Measurements from ENCODE around the gene ESM1. TPM values are rescaled to one million over a fixed set of nuclear protein-coding genes. Genes with fewer than 3 reads are reported as not detected.

ESM1 gene
- total and polyA plus RNA-seq, 9 of the 15 experiments (the other 6 are each of a cell fraction or from before 2014, with no cell fraction given), result not detected

- no peak for TF ChIP-seq HNRNPK (IDR thresholded peaks at IDR 0.05; ENCODE audit: low read depth, low read length, poor library complexity, severe bottlenecking)
- TF ChIP-seq ARID1B (IDR thresholded peaks at IDR 0.05), result no peak
- TF ChIP-seq NFE2L1 (tag; IDR thresholded peaks at IDR 0.05; ENCODE audit: borderline replicate concordance, low read depth), result no peak
- no peak for TF ChIP-seq CTBP1 (IDR thresholded peaks at IDR 0.05; ENCODE audit: borderline replicate concordance)
- TF ChIP-seq ZNF707 (CRISPR knock-in tag; conservative IDR thresholded peaks at IDR 0.05), result no peak
Observed at GRCh38 chr5:54986269-54986654, 869 bp upstream of the ESM1 start (continued).

GRCh38 chr5:54981928-54982327 is 3.5 kb downstream of the ESM1 start:
- no peaks in the 10 kb centered on the region for H3K36me3 ChIP-seq (ENCODE audit: control insufficient read depth, insufficient read depth, low read length)
- no peaks in the 10 kb centered on the region for H3K9me3 ChIP-seq (replicated peaks; ENCODE audit: control insufficient read depth, insufficient read depth, low read depth, low read length)
- intact Hi-C loops (cut with micrococcal nuclease) (no loop called here), in situ Hi-C loops (cut with MboI) (no loop called here)
- H2AFZ ChIP-seq (ENCODE audit: low read depth, low read length), result no peak overlapping the region
- no peak overlapping the region for H3K27ac ChIP-seq (ENCODE audit: extremely low read depth, low read depth, low read length)
- H3K9me1 ChIP-seq (ENCODE audit: control insufficient read depth, insufficient read depth, low read length), result no peaks in the 10 kb centered on the region
- no peak for FAIRE-seq
- no peak overlapping the region for H3K4me2 ChIP-seq (ENCODE audit: insufficient read depth, low read length)
- no peak overlapping the region for H3K4me3 ChIP-seq
- no TSS peak for BruUV-seq (replicated peaks)
- 0% methylated on average over 7 of the region's 7 CpGs for WGBS (ENCODE audit: insufficient coverage, low coverage, missing lambda C conversion rate)
- ChIA-PET POLR2A (no interaction called here), CTCF (ENCODE audit: low intra/inter-chr PET ratio) (no interaction called here)
- H3K4me1 ChIP-seq (replicated peaks in 1 of 2; ENCODE audit: control insufficient read depth in 2 of 2, insufficient read depth in 2 of 2, low read length in 2 of 2), result no peaks in the 10 kb centered on the region
- H3K9ac ChIP-seq (ENCODE audit: insufficient read depth in 1 of 2, low read depth in 2 of 2, low read length in 2 of 2), result no peak overlapping the region
- TF ChIP-seq ZNF695 (CRISPR knock-in tag; IDR thresholded peaks at IDR 0.05) (no peak), ZNF592 (IDR thresholded peaks at IDR 0.05) (no peak), TEAD4 (IDR thresholded peaks at IDR 0.05; ENCODE audit: low read length) (no peak), TEAD4 (CRISPR knock-in tag; IDR thresholded peaks at IDR 0.05; ENCODE audit: borderline replicate concordance) (no peak), ZNF445 (CRISPR knock-in tag; IDR thresholded peaks at IDR 0.05; ENCODE audit: low read depth) (no peak), FOXA3 (CRISPR knock-in tag; conservative IDR thresholded peaks at IDR 0.05 in 1 of 2, IDR thresholded peaks at IDR 0.05 in 1 of 2) (no peak), ZFP36 (IDR thresholded peaks at IDR 0.05; ENCODE audit: low read depth, low read length, partially characterized antibody) (no peak), CAMTA2 (CRISPR knock-in tag; conservative IDR thresholded peaks at IDR 0.05) (no peak), BACH1 (tag; IDR thresholded peaks at IDR 0.05) (no peak), BRF1 (IDR thresholded peaks at IDR 0.05; ENCODE audit: borderline replicate concordance, extremely low read depth, insufficient read length) (no peak), RAD51 (IDR thresholded peaks at IDR 0.05; ENCODE audit: borderline replicate concordance, low read depth) (no peak), XRCC3 (IDR thresholded peaks at IDR 0.05) (no peak), TCFL5 (CRISPR knock-in tag; conservative IDR thresholded peaks at IDR 0.05) (no peak)
- H3K27me3 ChIP-seq (ENCODE audit: control insufficient read depth in 2 of 2, insufficient read depth in 2 of 2, low read length in 2 of 2), result peaks cover 10 to 18% of the 10 kb centered on the region in 2 experiments; a peak in 4 of 5 replicates
- no peaks in the 10 kb centered on the region for H3K79me2 ChIP-seq (ENCODE audit: control insufficient read depth, insufficient read depth, low read length)
- DNase-seq (ENCODE audit: extremely low read depth in 1 of 4, low spot score in 3 of 4), result no peak
- ATAC-seq, result no peak
- no peaks in the 10 kb centered on the region for H4K20me1 ChIP-seq (replicated peaks; ENCODE audit: control insufficient read depth, insufficient read depth, low read length)
